Neural cell (in vitro differentiated cells): ENCODE data around the gene METTL14. TPM values are rescaled to one million over a fixed set of nuclear protein-coding genes. Genes with fewer than 3 reads are reported as not detected.

Experiments used
- H2AFZ ChIP-seq: fragments of 200-600, 300-800 bp; sonication (generic), shearing (Covaris generic); 2 replicates; pipeline ENCODE4 v1.6.0; 2014; ENCODE audit warnings: low read depth, mild to moderate bottlenecking, antibody characterized with exemption, low read length, moderate library complexity
- H3F3A ChIP-seq: fragments of 200-600 bp; shearing (Covaris generic); 2 replicates; pipeline ENCODE4 v1.6.1; 2016; ENCODE audit warnings: mild to moderate bottlenecking, moderate library complexity, mixed read lengths, antibody characterized with exemption, low read length; ENCODE audit not compliant: insufficient read depth, poor library complexity, severe bottlenecking
- H3K27ac ChIP-seq: fragments of 200-600, 300-800 bp; sonication (generic), shearing (Covaris generic); 2 replicates; pipeline ENCODE4 v1.5.1; 2014; ENCODE audit warnings: mild to moderate bottlenecking, low read length, moderate library complexity
- H3K27me3 ChIP-seq: fragments of 300-800, 200-600 bp; sonication (generic), shearing (Covaris generic); 2 replicates; pipeline ENCODE4 v1.6.0; 2014; ENCODE audit warnings: mild to moderate bottlenecking, low read depth, low read length, moderate library complexity; ENCODE audit not compliant: insufficient read depth
- H3K36me3 ChIP-seq: fragments of 300-800, 200-600 bp; sonication (generic), shearing (Covaris generic); 2 replicates; pipeline ENCODE4 v1.5.1; 2014; ENCODE audit warnings: mild to moderate bottlenecking, antibody characterized with exemption, low read length, moderate library complexity; ENCODE audit not compliant: insufficient read depth
- H3K4me2 ChIP-seq: fragments of 300-800, 200-600 bp; sonication (generic), shearing (Covaris generic); 2 replicates; pipeline ENCODE4 v1.6.0; 2014; ENCODE audit warnings: mild to moderate bottlenecking, low read length
- H3K4me3 ChIP-seq: fragments of 300-800, 200-600 bp; sonication (generic), shearing (Covaris generic); 2 replicates; pipeline ENCODE4 v1.5.1; 2014; ENCODE audit warnings: mild to moderate bottlenecking, low read length, moderate library complexity
- H3K79me2 ChIP-seq: fragments of 200-600 bp; shearing (Covaris generic); replicated peaks from 2 replicates; pipeline ENCODE4 v1.6.0; 2014; ENCODE audit warnings: mild to moderate bottlenecking, low read length, moderate library complexity; ENCODE audit not compliant: insufficient read depth
- H3K9ac ChIP-seq: fragments of 300-800, 200-600 bp; sonication (generic), shearing (Covaris generic); 2 replicates; pipeline ENCODE4 v1.6.1; 2016; ENCODE audit warnings: mild to moderate bottlenecking, low read length, mixed read lengths
- H3K9me2 ChIP-seq: fragments of 200-600 bp; shearing (Covaris generic); 2 replicates; pipeline ENCODE4 v1.6.1; 2016; ENCODE audit warnings: mild to moderate bottlenecking, low read length, mixed read lengths; ENCODE audit not compliant: insufficient read depth
- H3K9me3 ChIP-seq: fragments of 200-600, 300-800 bp; sonication (generic), shearing (Covaris generic); 2 replicates; pipeline ENCODE4 v1.6.1; 2016; ENCODE audit warnings: mild to moderate bottlenecking, mixed run types, low read length, moderate library complexity, mixed read lengths
- H4K20me1 ChIP-seq: fragments of 200-600 bp; shearing (Covaris generic); 2 replicates; pipeline ENCODE4 v1.6.1; 2016; ENCODE audit warnings: mild to moderate bottlenecking, mixed run types; ENCODE audit not compliant: insufficient read depth
- CTCF ChIP-seq: fragments of 450-650 bp; IDR thresholded peaks from 2 replicates; pipeline ENCODE4 v1.5.1; 2014; ENCODE audit warnings: antibody characterized with exemption, mild to moderate bottlenecking, moderate library complexity; ENCODE audit not compliant: poor library complexity, severe bottlenecking
- EP300 ChIP-seq: fragments of 450-650 bp; conservative IDR thresholded peaks from 2 replicates; pipeline ENCODE4 v1.6.1; 2014; ENCODE audit warnings: antibody characterized with exemption, mild to moderate bottlenecking, moderate library complexity; ENCODE audit not compliant: poor library complexity, severe bottlenecking
- EZH2 ChIP-seq: fragments of 200-600, 300-800 bp; shearing (Covaris generic), sonication (generic); IDR thresholded peaks from 2 replicates; pipeline ENCODE4 v1.6.1; 2014; ENCODE audit warnings: antibody characterized with exemption, low read length, borderline replicate concordance, mild to moderate bottlenecking; ENCODE audit not compliant: insufficient read depth, poor library complexity, severe bottlenecking
- MXI1 ChIP-seq: fragments of 450-650 bp; conservative IDR thresholded peaks from 2 replicates; pipeline ENCODE4 v1.6.1; 2014; ENCODE audit warnings: antibody characterized with exemption, mild to moderate bottlenecking; ENCODE audit not compliant: poor library complexity, severe bottlenecking
- POLR2AphosphoS5 ChIP-seq: IDR thresholded peaks from 2 replicates; pipeline ENCODE4 v1.6.1; 2012
- RAD21 ChIP-seq: fragments of 450-650 bp; conservative IDR thresholded peaks from 2 replicates; pipeline ENCODE4 v1.6.1; 2014; ENCODE audit warnings: antibody characterized with exemption, mild to moderate bottlenecking, moderate library complexity
- REST ChIP-seq: IDR thresholded peaks from 2 replicates; pipeline ENCODE4 v1.6.1; 2012; ENCODE audit warnings: borderline replicate concordance
- SMC3 ChIP-seq: fragments of 450-650 bp; conservative IDR thresholded peaks from 2 replicates; pipeline ENCODE4 v1.6.1; 2014; ENCODE audit warnings: antibody characterized with exemption, mild to moderate bottlenecking, moderate library complexity; ENCODE audit not compliant: poor library complexity
- TAF1 ChIP-seq: IDR thresholded peaks from 2 replicates; pipeline ENCODE4 v1.6.1; 2012; ENCODE audit warnings: low read depth
- polyA plus RNA-seq: library from polyadenylated mRNA; depleted of rRNA; stranded (reverse); fragments of >200 nt; gene quantifications from 2 replicates; pipeline ENCODE4 v1.2.3, GENCODE V29; 2014

METTL14 gene
- polyA plus RNA-seq, 1 donor from 2014 or later, result 18.8 TPM

- Histone ChIP-seq H3K9ac (no peak overlapping the region), H3K27ac (no peak overlapping the region), H3K27me3 (no peaks in the 10 kb centered on the region), H3K4me2 (no peak overlapping the region), H2AFZ (no peak overlapping the region), H3K9me2 (no peaks in the 10 kb centered on the region), H3K79me2 (peaks cover 2% of the 10 kb centered on the region), H4K20me1 (no peaks in the 10 kb centered on the region), H3K9me3 (no peaks in the 10 kb centered on the region), H3K36me3 (no peaks in the 10 kb centered on the region), H3F3A (no peaks in the 10 kb centered on the region), H3K4me3 (no peak overlapping the region)
- TF ChIP-seq POLR2AphosphoS5 (no peak), SMC3 (no peak), CTCF (no peak), TAF1 (no peak), RAD21 (no peak), EP300 (no peak), EZH2 (no peak), REST (no peak), MXI1 (no peak)
These were observed 4.4 kb upstream of the METTL14 start for GRCh38 chr4:118680808-118681207.

DNA sequence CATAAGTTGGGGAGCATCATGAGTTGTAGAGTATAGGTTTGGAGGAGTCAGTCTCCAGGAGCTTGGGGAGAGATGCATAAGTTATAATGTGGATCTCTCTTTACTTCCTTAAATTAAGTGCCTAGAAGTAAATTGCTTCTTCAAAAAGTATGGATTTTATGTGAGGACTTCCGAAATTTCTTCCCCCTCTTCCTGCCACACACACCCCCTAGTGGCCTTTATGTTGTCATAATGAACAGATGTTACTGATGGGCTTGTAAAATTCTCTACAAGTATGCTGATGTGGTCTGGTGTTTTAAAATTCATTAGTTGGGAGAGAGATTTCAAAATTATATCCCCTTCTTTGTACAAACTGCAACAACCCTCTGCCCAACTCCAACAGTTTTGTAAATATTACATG is 2.3 kb upstream of the METTL14 start:
- H3F3A ChIP-seq, result no peaks in the 10 kb centered on the region
- no peaks in the 10 kb centered on the region for H3K27me3 ChIP-seq
- TF ChIP-seq POLR2AphosphoS5 (no peak), CTCF (peak; percentile 37)
- H2AFZ ChIP-seq, result no peak overlapping the region
- H4K20me1 ChIP-seq, result no peaks in the 10 kb centered on the region
- no peak overlapping the region for H3K4me3 ChIP-seq
- H3K79me2 ChIP-seq, result peaks cover 23% of the 10 kb centered on the region
- H3K9me2 ChIP-seq, result no peaks in the 10 kb centered on the region
- no peak overlapping the region for H3K9ac ChIP-seq
- H3K9me3 ChIP-seq, result no peaks in the 10 kb centered on the region
- no peak overlapping the region for H3K27ac ChIP-seq
- peak overlapping the region; percentile 4 for H3K4me2 ChIP-seq
- H3K36me3 ChIP-seq, result no peaks in the 10 kb centered on the region
